ENCODE results near the gene GUCY1B1.

DNA sequence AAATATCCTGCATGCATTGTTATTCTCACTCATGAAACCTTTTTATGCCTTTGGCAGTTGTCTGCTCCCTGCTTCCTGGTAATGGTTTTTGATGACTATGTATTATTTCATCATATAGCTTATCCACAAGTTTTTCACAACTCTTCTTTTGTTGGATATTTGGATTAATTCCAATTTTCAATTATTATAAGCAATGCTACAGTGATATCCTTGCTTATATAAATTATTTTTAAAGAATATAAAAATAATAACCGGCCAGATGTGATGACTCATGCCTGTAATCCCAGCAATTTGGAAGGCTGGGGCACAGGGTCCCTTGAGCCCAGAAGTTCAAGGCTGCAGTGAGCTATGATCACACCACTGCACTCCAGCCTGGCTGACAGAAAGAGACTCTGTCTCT is 60.2 kb downstream of the GUCY1B1 start:
- TF ChIP-seq CTCF (conservative IDR thresholded peaks at IDR 0.05; ENCODE audit: low read length) (no peak), EZH2phosphoT487 (IDR thresholded peaks at IDR 0.05; ENCODE audit: borderline replicate concordance, low read depth, low read length) (no peak)

All from OCI-LY7 (cell line).